ENCODE measurements around the gene AKAP9. TPM values are rescaled to one million over a fixed set of nuclear protein-coding genes. Genes with fewer than 3 reads are reported as not detected.

The AKAP9 gene
- total RNA-seq, 2 experiments from 2014 or later = 23.5 to 25.3 TPM

- Mint-ChIP-seq H3K9me3 (no peaks in the 10 kb centered on the region), H3K27me3 (no peaks in the 10 kb centered on the region), H3K4me3 (no peak overlapping the region), H3K36me3 (peaks cover 15% of the 10 kb centered on the region), H3K4me1 (ENCODE audit: low read depth) (peaks cover 4% of the 10 kb centered on the region), H3K27ac (no peak overlapping the region)
- ChIA-PET POLR2A (no interaction called here), CTCF (no interaction called here)
- no peak for DNase-seq
- intact Hi-C loops (cut with micrococcal nuclease) = no loop called here
These were observed 112.0 kb downstream of the AKAP9 start for GRCh38 chr7:92052684-92053083.

GRCh38 chr7:92053312-92053711 is 112.7 kb downstream of the AKAP9 start:
- H3K27me3 Mint-ChIP-seq = no peaks in the 10 kb centered on the region
- intact Hi-C loops (cut with micrococcal nuclease) = no loop called here
- CTCF ChIA-PET = no interaction called here
- no peak for DNase-seq
- no peak overlapping the region for H3K4me3 Mint-ChIP-seq
- H3K36me3 Mint-ChIP-seq = peaks cover 15% of the 10 kb centered on the region
- POLR2A ChIA-PET = no interaction called here
- H3K9me3 Mint-ChIP-seq = no peaks in the 10 kb centered on the region
- H3K27ac Mint-ChIP-seq = no peak overlapping the region
- peaks cover 10% of the 10 kb centered on the region for H3K4me1 Mint-ChIP-seq (ENCODE audit: low read depth)

GRCh38 chr7:92056286-92056685 is 115.6 kb downstream of the AKAP9 start:
- no peak overlapping the region for H3K27ac Mint-ChIP-seq
- no peaks in the 10 kb centered on the region for H3K27me3 Mint-ChIP-seq
- ChIA-PET POLR2A (no interaction called here), CTCF (no interaction called here)
- no peaks in the 10 kb centered on the region for H3K9me3 Mint-ChIP-seq
- no peak overlapping the region for H3K4me3 Mint-ChIP-seq
- intact Hi-C loops (cut with micrococcal nuclease) = no loop called here
- H3K36me3 Mint-ChIP-seq = peaks cover 4% of the 10 kb centered on the region
- no peak for DNase-seq
- H3K4me1 Mint-ChIP-seq (ENCODE audit: low read depth) = peaks cover 12% of the 10 kb centered on the region

GRCh38 chr7:92057375-92057774 is 116.7 kb downstream of the AKAP9 start:
- H3K4me1 Mint-ChIP-seq (ENCODE audit: low read depth) = peaks cover 12% of the 10 kb centered on the region
- DNase-seq = no peak
- no peaks in the 10 kb centered on the region for H3K36me3 Mint-ChIP-seq
- no peak overlapping the region for H3K27ac Mint-ChIP-seq
- intact Hi-C loops (cut with micrococcal nuclease) = no loop called here
- ChIA-PET POLR2A (no interaction called here), CTCF (no interaction called here)
- H3K27me3 Mint-ChIP-seq = no peaks in the 10 kb centered on the region
- no peak overlapping the region for H3K4me3 Mint-ChIP-seq
- no peaks in the 10 kb centered on the region for H3K9me3 Mint-ChIP-seq

GRCh38 chr7:92058040-92058439 is 117.4 kb downstream of the AKAP9 start:
- Mint-ChIP-seq H3K9me3 (no peaks in the 10 kb centered on the region), H3K27me3 (no peaks in the 10 kb centered on the region), H3K36me3 (peaks cover 2% of the 10 kb centered on the region), H3K27ac (no peak overlapping the region), H3K4me1 (ENCODE audit: low read depth) (peaks cover 12% of the 10 kb centered on the region), H3K4me3 (no peak overlapping the region)
- intact Hi-C loops (cut with micrococcal nuclease) = no loop called here
- POLR2A ChIA-PET = no interaction called here
- DNase-seq = no peak
- CTCF ChIA-PET = no interaction called here

- Mint-ChIP-seq H3K4me1 (ENCODE audit: low read depth) (peaks cover 12% of the 10 kb centered on the region), H3K4me3 (no peak overlapping the region), H3K36me3 (peaks cover 6% of the 10 kb centered on the region), H3K27me3 (no peaks in the 10 kb centered on the region), H3K27ac (no peak overlapping the region), H3K9me3 (no peaks in the 10 kb centered on the region)
- CTCF ChIA-PET = no interaction called here
- POLR2A ChIA-PET = no interaction called here
- intact Hi-C loops (cut with micrococcal nuclease) = no loop called here
- DNase-seq = no peak
These were observed 118.2 kb downstream of the AKAP9 start for GRCh38 chr7:92058899-92059298.

GRCh38 chr7:92061154-92061553 is 120.5 kb downstream of the AKAP9 start:
- ChIA-PET POLR2A (no interaction called here), CTCF (no interaction called here)
- no peak for DNase-seq
- Mint-ChIP-seq H3K4me1 (ENCODE audit: low read depth) (peaks cover 12% of the 10 kb centered on the region), H3K4me3 (no peak overlapping the region), H3K9me3 (no peaks in the 10 kb centered on the region), H3K27ac (no peak overlapping the region), H3K36me3 (peaks cover 6% of the 10 kb centered on the region), H3K27me3 (no peaks in the 10 kb centered on the region)
- intact Hi-C loops (cut with micrococcal nuclease) = no loop called here

- CTCF ChIA-PET = no interaction called here
- Mint-ChIP-seq H3K9me3 (no peaks in the 10 kb centered on the region), H3K36me3 (peaks cover 15% of the 10 kb centered on the region), H3K27ac (no peak overlapping the region), H3K27me3 (no peaks in the 10 kb centered on the region), H3K4me3 (no peak overlapping the region), H3K4me1 (ENCODE audit: low read depth) (no peaks in the 10 kb centered on the region)
- DNase-seq = no peak
- POLR2A ChIA-PET = no interaction called here
- intact Hi-C loops (cut with micrococcal nuclease) = no loop called here
These were observed 123.9 kb downstream of the AKAP9 start for GRCh38 chr7:92064438-92065029.

- intact Hi-C loops (cut with micrococcal nuclease) = no loop called here
- H3K27me3 Mint-ChIP-seq = no peaks in the 10 kb centered on the region
- H3K36me3 Mint-ChIP-seq = peaks cover 24% of the 10 kb centered on the region
- no peak overlapping the region for H3K4me3 Mint-ChIP-seq
- ChIA-PET CTCF (no interaction called here), POLR2A (no interaction called here)
- no peak overlapping the region for H3K27ac Mint-ChIP-seq
- peaks cover 7% of the 10 kb centered on the region for H3K4me1 Mint-ChIP-seq (ENCODE audit: low read depth)
- no peaks in the 10 kb centered on the region for H3K9me3 Mint-ChIP-seq
- DNase-seq = no peak
These were observed 130.4 kb downstream of the AKAP9 start for GRCh38 chr7:92071032-92071431.

- POLR2A ChIA-PET = no interaction called here
- H3K27ac Mint-ChIP-seq = no peak overlapping the region
- peaks cover 7% of the 10 kb centered on the region for H3K4me1 Mint-ChIP-seq (ENCODE audit: low read depth)
- no peak for DNase-seq
- no peaks in the 10 kb centered on the region for H3K9me3 Mint-ChIP-seq
- no peaks in the 10 kb centered on the region for H3K27me3 Mint-ChIP-seq
- CTCF ChIA-PET = no interaction called here
- peaks cover 18% of the 10 kb centered on the region for H3K36me3 Mint-ChIP-seq
- H3K4me3 Mint-ChIP-seq = no peak overlapping the region
- intact Hi-C loops (cut with micrococcal nuclease) = no loop called here
These were observed 131.5 kb downstream of the AKAP9 start for GRCh38 chr7:92072121-92072520.

- no peak overlapping the region for H3K4me3 Mint-ChIP-seq
- peaks cover 7% of the 10 kb centered on the region for H3K4me1 Mint-ChIP-seq (ENCODE audit: low read depth)
- peaks cover 21% of the 10 kb centered on the region for H3K36me3 Mint-ChIP-seq
- H3K27me3 Mint-ChIP-seq = no peaks in the 10 kb centered on the region
- H3K9me3 Mint-ChIP-seq = no peaks in the 10 kb centered on the region
- no peak overlapping the region for H3K27ac Mint-ChIP-seq
- ChIA-PET POLR2A (no interaction called here), CTCF (no interaction called here)
- intact Hi-C loops (cut with micrococcal nuclease) = no loop called here
- DNase-seq = no peak
These were observed 132.0 kb downstream of the AKAP9 start for GRCh38 chr7:92072708-92073107.

- intact Hi-C loops (cut with micrococcal nuclease) = no loop called here
- Mint-ChIP-seq H3K4me1 (ENCODE audit: low read depth) (peaks cover 7% of the 10 kb centered on the region), H3K27me3 (no peaks in the 10 kb centered on the region), H3K36me3 (peaks cover 23% of the 10 kb centered on the region), H3K27ac (no peak overlapping the region), H3K4me3 (no peak overlapping the region), H3K9me3 (no peaks in the 10 kb centered on the region)
- POLR2A ChIA-PET = no interaction called here
- CTCF ChIA-PET = no interaction called here
- no peak for DNase-seq
These were observed 134.9 kb downstream of the AKAP9 start for GRCh38 chr7:92075455-92076158.

- no peak overlapping the region for H3K27ac Mint-ChIP-seq
- intact Hi-C loops (cut with micrococcal nuclease) = no loop called here
- CTCF ChIA-PET = no interaction called here
- no peak for DNase-seq
- H3K27me3 Mint-ChIP-seq = no peaks in the 10 kb centered on the region
- POLR2A ChIA-PET = no interaction called here
- peaks cover 7% of the 10 kb centered on the region for H3K4me1 Mint-ChIP-seq (ENCODE audit: low read depth)
- H3K9me3 Mint-ChIP-seq = no peaks in the 10 kb centered on the region
- H3K36me3 Mint-ChIP-seq = peaks cover 24% of the 10 kb centered on the region
- H3K4me3 Mint-ChIP-seq = no peak overlapping the region
These were observed 135.8 kb downstream of the AKAP9 start for GRCh38 chr7:92076509-92076908.
